Ramos (cell line): ENCODE data around the gene PPP4C.

ENCODE experiments used
- in situ Hi-C: fragments of 300-500 bp; cut with MboI; formaldehyde crosslinking; loops from one replicate; pipeline ENCODE4 v1.14.3; 2022; ENCODE audit warnings: low sequenced_read_pairs; ENCODE audit not compliant: unreplicated experiment

PPP4C gene

DNA sequence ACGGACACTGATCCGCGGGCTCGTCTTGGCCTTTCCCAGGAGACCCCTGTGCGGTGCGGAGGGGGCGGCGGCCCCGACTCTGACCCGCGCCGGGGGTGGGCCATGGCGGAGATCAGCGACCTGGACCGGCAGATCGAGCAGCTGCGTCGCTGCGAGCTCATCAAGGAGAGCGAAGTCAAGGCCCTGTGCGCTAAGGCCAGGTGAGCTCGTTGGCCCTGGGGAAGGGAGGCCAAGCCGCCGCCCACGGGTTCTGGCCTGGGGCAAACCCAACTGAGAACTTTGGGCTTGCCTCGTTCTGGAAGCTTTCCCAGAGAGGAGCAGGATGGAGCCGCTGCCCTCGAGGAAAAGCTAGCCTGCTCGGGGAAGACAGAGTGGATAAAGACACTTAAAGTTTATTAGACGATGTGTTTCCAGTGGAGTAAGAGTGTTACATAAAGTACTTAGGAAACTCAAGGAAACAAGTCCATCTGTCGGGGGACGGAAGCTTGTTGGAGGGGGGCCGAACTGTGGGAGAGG lies 540 bp downstream of the PPP4C start:
- in situ Hi-C loops: no loop called here

DNA sequence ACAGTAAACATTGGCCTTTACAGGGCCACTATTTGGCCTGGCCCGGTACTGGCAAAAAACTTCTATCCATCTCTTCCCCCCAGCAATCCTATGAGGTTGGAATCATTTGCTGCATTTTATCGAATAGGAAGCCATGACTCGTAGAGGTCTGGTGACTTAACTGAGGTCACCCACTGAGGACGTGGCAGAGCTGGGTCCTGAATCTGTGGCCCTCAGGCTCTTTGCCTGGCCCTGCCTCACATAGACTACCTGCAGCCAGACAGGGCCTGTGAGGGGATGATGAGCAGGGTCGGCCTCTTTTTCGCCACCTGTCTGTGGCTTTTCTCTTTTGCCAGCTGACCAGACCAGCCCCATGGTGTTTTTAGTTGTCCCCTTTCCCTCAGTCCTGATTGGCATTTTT lies 1.9 kb downstream of the PPP4C start:
- in situ Hi-C loops: no loop called here

DNA sequence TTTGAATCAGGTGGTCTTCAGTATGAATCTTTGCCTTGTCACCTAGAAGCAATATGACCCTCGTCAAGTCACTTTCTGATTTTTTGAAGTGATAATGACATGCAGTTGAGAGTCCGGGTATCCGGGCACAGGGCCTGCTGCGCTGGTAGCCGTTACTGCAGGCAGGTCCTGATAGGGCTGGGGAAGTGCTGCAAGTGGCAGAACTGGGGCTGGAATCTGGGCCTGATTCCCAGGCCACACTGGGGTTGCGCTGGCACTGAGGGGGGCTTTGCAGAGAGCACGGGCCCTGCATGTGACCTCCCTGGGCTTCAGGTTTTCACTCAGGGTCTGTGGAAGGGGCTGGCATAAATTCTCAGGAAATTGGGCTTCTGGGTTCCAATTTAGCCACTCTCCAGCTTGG lies 3.0 kb downstream of the PPP4C start:
- in situ Hi-C loops: no loop called here

- in situ Hi-C loops: no loop called here
Observed at GRCh38 chr16:30079480-30079879, 3.7 kb downstream of the PPP4C start.

DNA sequence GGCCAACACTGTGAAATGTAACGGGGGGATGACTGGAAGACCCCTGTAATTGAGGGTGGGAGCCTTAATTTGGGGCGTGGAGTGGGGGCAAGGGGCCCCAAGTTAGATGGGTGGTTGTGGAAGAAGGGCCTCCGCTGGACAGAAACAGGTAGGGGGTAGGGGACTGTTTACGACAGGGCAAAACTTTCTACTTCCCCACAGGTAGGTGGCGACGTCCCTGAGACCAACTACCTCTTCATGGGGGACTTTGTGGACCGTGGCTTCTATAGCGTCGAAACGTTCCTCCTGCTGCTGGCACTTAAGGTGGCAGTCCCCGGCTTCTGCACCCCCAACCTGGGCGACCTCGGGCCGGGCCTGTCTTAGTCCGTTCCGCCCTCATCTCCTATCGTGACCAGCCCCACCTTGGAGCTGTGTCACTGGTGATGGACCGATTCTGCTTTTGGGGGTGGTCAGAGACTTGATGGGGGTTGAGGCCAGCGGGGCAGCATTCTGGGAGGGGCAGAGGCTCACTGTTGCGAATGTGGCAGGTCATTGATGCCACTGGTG lies 6.8 kb downstream of the PPP4C start:
- in situ Hi-C loops: loop anchor here (10.0 kb wide), 2 partner anchors 52 to 322 kb away; partner anchors contain the start of gene ZNF771

- in situ Hi-C loops: loop anchor here (10.0 kb wide), 2 partner anchors 51 to 321 kb away; partner anchors contain the start of gene ZNF771
Observed at GRCh38 chr16:30083216-30084055, 7.6 kb downstream of the PPP4C start.

- in situ Hi-C loops: loop anchor here (10.0 kb wide), 2 partner anchors 51 to 321 kb away; partner anchors contain the start of gene ZNF771
Observed at GRCh38 chr16:30084096-30084815, 8.5 kb downstream of the PPP4C start.

DNA sequence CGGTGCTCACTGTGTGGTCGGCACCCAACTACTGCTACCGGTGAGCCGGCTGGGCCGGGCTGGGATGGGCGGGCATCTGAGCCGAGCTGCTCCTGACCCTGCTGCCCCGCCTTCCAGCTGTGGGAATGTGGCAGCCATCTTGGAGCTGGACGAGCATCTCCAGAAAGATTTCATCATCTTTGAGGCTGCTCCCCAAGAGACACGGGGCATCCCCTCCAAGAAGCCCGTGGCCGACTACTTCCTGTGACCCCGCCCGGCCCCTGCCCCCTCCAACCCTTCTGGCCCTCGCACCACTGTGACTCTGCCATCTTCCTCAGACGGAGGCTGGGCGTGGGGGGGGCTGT lies 9.0 kb downstream of the PPP4C start:
- in situ Hi-C loops: loop anchor here (10.0 kb wide), 2 partner anchors 50 to 320 kb away; partner anchors contain the start of gene ZNF771

- in situ Hi-C loops: loop anchor here (10.0 kb wide), 2 partner anchors 50 to 320 kb away; partner anchors contain the start of gene ZNF771
Observed at GRCh38 chr16:30085247-30085646, 9.5 kb downstream of the PPP4C start.

- in situ Hi-C loops: loop anchor here (10.0 kb wide), 2 partner anchors 49 to 319 kb away; partner anchors contain the start of gene ZNF771
Observed at GRCh38 chr16:30085820-30086219, 10.0 kb downstream of the PPP4C start.

DNA sequence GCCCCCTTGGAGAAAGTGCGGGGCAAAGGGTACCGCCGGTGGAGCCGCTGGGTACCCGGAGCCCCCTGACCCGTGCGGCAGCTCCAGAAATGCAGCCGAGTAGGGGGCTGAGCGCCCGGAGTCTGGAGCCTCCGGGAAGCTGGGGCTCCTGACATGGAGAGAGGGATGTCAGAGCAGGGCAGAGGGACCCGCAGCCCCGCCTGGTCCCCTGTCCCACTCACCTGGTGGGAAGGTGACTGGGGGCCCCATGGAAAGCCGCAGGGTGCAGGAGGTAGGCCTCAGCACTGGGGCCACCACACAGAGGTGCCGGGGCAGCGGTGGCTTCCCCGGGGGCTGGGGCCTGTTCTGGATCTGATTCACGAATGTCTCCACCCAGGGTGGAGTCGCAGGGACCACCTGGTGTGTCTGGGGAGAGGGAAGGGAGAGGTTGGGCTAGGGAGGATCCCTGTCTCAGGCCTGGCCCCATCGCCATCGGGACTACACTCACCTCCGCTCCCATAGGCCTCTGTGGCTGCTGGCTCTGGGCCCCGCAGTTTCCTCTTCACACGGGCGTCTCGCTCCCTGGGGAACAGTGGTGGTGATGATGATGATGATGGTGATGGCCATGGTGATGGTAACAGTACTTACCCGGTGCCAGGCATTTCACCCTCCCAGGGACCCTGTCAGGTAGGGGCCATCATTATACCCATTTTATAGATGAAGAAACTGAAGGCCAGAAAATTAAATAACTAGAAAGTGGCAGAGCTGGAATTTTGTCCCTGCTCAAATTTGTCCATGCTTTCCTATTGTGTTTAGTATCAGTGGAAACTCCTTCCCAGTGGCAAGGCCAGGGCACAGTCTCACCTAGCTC lies 10.7 kb downstream of the PPP4C start:
- in situ Hi-C loops: loop anchor here (10.0 kb wide), 2 partner anchors 48 to 318 kb away; partner anchors contain the start of gene ZNF771

DNA sequence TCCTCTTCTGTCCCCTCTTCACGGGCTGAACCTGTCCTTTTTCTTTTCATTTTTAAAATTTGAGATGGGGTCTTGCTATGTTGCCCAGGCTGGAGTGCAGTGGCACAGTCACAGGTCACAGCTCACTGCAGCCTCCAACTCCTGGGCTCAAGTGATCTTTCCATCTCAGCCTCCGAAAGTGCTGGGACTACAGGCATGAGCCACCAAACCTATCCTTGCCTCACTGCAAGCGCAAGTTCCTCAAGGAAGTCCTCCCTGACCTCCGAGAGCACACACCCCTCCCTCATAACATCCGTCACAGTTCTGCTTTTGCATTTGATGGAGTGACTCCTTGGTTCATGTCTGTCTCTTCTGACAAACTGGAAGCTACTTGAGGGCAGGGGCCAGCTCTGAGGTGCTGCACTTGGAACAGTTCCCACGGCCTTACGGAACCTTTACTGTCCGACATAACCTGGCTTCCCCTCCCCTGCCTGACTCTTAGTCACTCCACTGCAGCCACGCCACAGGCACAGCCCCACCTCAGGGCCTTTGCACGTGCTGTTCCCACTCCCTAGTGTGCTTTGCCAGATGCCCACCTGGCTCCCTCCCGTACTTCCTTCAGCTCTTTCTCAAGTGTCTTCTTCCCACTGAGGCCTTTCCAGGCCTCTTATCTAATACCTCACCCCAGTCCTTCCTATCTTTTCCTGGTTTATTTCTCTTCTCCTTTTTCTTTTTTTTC lies 11.5 kb downstream of the PPP4C start:
- in situ Hi-C loops: loop anchor here (10.0 kb wide), 2 partner anchors 47 to 317 kb away; partner anchors contain the start of gene ZNF771

DNA sequence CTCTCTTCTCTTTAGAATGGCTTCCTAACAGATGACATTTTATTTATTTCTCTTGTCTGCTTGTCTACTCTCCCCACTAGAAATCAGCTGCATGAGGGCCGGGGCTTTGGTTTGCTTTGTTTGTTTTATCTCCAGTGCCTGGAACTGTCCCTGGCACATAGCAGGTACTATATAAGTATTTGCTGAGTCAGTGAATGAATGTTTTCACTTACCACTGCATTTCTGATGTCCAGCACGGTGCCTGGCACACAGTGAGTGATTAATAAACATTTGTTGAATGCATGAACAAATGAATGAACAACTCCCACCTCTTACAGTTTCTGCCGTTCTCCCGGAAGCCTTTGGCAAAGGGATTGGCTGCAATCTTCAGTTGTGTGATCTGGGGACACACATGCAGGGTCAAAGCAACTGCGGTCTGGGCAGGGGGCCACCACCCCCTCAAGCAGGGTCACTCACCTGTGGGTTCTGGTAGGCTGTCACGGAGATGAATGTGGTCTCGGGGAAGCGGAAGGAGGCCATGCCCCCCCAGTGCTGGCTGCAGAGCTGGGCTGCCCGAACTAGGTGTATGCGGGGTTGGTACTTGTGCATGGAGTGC lies 12.5 kb downstream of the PPP4C start:
- in situ Hi-C loops: loop anchor here (10.0 kb wide), 2 partner anchors 46 to 316 kb away; partner anchors contain the start of gene ZNF771

- in situ Hi-C loops: loop anchor here (10.0 kb wide), 2 partner anchors 46 to 316 kb away; partner anchors contain the start of gene ZNF771
Observed at GRCh38 chr16:30088832-30089624, 13.2 kb downstream of the PPP4C start.

DNA sequence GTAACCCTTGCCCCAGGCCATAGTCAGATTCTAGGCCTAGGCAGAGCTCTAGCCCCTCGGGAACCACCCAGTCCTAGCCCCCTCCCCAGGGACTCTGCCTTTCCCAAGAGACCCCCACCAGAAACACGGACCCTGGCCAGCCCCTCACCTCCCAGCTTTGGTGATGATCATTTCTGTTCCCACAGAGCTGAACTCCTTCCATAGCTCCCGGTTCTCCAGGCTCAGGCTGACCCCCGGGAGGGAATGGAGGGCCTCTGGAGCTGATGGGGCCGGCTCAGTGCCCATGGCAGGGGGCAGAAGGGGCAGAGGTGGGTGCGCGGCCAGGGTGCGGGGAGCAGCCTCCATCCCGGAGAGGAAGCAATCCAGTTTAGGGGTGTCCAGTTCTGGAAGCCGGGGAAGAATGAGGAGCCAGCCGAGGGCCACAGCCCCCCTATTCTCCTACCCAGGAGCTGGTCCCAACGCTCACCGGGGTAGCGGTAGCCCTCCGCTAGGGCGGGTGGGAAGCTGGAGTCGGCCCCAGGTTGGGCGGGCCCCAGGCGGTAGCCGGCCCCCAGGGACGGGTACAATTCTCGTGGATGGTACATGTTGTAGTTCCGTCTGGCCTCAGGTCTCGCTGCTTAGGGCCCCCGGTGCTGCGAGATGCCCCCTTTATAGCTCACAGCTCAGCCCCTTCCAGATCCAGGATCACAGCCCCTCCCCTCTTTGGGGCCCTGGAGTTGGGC lies 15.0 kb downstream of the PPP4C start:
- in situ Hi-C loops: loop anchor here (10.0 kb wide), 1 partner anchor 524 kb away; the partner anchor contains the start of gene ZNF689

DNA sequence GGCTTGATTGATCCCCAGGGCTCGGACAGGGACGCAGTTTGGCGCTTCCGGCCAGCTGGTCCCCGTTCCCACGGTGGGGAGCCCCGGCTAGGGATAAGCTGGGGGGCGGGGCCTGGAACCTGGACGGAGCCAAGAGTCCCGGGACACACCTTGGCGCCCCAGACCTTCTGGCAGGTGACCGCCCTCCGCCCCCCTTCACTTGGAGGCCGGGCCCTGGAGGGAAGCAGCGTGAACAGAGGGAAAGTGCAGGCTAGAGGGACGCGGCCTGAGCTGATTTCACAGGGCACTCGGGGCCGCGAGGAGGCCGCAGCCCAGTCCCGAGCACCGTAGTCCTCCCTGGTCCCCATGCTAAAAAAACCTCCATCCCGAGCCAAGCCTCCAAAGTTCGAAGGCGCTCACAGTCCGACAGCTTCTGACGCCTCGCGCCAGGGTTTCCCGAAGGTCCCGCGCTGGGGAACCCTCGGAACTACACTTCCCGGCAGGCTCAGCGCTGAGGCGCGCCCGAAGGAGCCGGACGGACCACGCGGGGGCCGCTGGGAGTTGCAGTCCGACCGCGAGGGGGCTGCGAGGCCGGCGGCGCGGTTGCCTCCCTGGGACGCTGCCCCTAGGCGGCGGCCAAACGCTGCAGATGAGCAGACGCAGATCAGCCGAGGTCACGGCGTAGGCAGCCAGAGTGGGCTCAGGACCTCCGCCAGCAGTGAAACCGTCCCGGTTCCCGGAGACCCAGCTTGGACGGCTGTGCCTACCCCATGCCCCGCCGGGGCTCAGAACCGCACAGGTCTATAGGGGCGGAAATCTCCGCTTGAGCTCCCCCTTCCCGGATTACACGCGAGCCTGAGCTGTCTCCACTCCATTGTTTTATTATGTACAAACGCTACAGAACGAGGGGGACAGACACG lies 15.9 kb downstream of the PPP4C start, which contains the start of gene TBX6:
Gene TBX6, minus strand, starts transcription at position 451 of the 899 bp plus-strand sequence. CDS start 731 bp downstream, outside the sequence.
- in situ Hi-C loops: loop anchor here (10.0 kb wide), 1 partner anchor 523 kb away; the partner anchor contains the start of gene ZNF689
